ENCODE data around the gene GGT7. TPM values are rescaled to one million over a fixed set of nuclear protein-coding genes. Genes with fewer than 3 reads are reported as not detected.
A peak's percentile ranks its signal among the peaks of the same experiment; 100 is the strongest.

The GGT7 gene
- total and polyA plus RNA-seq, 9 of the 15 experiments (the other 6 are each of a cell fraction or from before 2014, with no cell fraction given) = 0.04 to 18.3 (median 5.9) TPM

DNA sequence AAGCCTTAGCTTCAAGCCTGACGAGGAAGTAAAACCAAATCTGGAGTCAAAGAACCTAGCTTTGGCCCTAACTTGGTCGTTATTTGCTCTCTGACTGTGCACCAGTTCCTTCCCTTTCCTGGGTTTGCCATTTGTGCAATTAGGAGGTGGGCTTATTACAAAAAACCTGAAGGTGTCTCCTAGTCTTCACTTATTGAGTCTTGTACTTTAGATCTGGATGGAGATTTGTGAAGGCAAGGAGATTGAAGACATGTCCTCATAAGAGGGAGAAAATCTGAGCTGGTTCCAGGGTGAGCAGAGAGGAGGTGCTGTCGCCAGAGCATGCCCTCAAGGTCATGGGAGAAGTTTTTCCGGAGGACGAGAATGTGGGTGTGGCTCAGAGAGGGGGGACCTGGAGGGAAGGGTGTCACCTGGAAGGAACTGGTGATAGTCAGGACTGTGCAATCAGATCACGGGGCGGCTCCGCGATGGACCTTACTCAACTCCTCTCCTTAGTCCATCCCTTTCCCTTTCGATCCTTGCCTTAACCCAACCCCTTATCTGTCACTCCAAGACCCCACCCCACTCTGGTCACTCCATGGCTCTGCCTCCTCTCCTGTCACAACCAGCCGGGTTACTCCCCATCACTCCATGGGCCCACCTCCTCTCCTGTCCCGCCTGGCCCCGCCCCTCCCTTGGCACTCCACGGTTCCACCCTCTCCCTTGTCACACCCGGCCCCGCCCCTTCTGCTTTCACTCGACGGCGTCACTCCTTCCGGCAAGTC lies 3.2 kb upstream of the GGT7 start (continued):
- TF ChIP-seq, protein P1, sequence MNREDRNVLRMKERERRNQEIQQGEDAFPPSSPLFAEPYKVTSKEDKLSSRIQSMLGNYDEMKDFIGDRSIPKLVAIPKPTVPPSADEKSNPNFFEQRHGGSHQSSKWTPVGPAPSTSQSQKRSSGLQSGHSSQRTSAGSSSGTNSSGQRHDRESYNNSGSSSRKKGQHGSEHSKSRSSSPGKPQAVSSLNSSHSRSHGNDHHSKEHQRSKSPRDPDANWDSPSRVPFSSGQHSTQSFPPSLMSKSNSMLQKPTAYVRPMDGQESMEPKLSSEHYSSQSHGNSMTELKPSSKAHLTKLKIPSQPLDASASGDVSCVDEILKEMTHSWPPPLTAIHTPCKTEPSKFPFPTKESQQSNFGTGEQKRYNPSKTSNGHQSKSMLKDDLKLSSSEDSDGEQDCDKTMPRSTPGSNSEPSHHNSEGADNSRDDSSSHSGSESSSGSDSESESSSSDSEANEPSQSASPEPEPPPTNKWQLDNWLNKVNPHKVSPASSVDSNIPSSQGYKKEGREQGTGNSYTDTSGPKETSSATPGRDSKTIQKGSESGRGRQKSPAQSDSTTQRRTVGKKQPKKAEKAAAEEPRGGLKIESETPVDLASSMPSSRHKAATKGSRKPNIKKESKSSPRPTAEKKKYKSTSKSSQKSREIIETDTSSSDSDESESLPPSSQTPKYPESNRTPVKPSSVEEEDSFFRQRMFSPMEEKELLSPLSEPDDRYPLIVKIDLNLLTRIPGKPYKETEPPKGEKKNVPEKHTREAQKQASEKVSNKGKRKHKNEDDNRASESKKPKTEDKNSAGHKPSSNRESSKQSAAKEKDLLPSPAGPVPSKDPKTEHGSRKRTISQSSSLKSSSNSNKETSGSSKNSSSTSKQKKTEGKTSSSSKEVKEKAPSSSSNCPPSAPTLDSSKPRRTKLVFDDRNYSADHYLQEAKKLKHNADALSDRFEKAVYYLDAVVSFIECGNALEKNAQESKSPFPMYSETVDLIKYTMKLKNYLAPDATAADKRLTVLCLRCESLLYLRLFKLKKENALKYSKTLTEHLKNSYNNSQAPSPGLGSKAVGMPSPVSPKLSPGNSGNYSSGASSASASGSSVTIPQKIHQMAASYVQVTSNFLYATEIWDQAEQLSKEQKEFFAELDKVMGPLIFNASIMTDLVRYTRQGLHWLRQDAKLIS (CRISPR knock-in tag; IDR thresholded peaks at IDR 0.05) = no peak
- TF ChIP-seq CBFB (CRISPR knock-in tag; IDR thresholded peaks at IDR 0.05) (no peak), SPI1 (IDR thresholded peaks at IDR 0.05; ENCODE audit: borderline replicate concordance, low read depth, low read length) (peak; percentile 20; the same call in 1 of the 2 replicates), CBFA2T3 (IDR thresholded peaks at IDR 0.05) (0 out of 2 replicates have a peak, but pooled peaks have one; percentile 14), NFATC3 (IDR thresholded peaks at IDR 0.05) (no peak), ZNF444 (CRISPR knock-in tag; IDR thresholded peaks at IDR 0.05) (no peak), FOSL1 (tag; conservative IDR thresholded peaks at IDR 0.05) (0 out of 2 replicates have a peak, but pooled peaks have one; percentile 23), CEBPG (CRISPR knock-in tag; IDR thresholded peaks at IDR 0.05) (no peak; the same call in 1 of the 2 replicates), CEBPG (tag; conservative IDR thresholded peaks at IDR 0.05 in 1 of 2, IDR thresholded peaks at IDR 0.05 in 1 of 2) (peak in 1 of 2 experiments; percentile 74; a peak in 2 of 4 replicates), NR2C1 (IDR thresholded peaks at IDR 0.05) (peak; percentile 91), NR2C1 (tag; IDR thresholded peaks at IDR 0.05) (peak; percentile 90), SMARCC2 (IDR thresholded peaks at IDR 0.05; ENCODE audit: low read depth) (no peak), HDGF (IDR thresholded peaks at IDR 0.05) (peak; percentile 98), FOXA3 (CRISPR knock-in tag; conservative IDR thresholded peaks at IDR 0.05 in 1 of 2, IDR thresholded peaks at IDR 0.05 in 1 of 2) (no peak)
- TF ChIP-seq, protein P2, sequence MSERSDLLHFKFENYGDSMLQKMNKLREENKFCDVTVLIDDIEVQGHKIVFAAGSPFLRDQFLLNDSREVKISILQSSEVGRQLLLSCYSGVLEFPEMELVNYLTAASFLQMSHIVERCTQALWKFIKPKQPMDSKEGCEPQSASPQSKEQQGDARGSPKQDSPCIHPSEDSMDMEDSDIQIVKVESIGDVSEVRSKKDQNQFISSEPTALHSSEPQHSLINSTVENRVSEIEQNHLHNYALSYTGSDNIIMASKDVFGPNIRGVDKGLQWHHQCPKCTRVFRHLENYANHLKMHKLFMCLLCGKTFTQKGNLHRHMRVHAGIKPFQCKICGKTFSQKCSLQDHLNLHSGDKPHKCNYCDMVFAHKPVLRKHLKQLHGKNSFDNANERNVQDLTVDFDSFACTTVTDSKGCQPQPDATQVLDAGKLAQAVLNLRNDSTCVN (CRISPR knock-in tag; IDR thresholded peaks at IDR 0.05) = no peak
- TF ChIP-seq, protein P3, sequence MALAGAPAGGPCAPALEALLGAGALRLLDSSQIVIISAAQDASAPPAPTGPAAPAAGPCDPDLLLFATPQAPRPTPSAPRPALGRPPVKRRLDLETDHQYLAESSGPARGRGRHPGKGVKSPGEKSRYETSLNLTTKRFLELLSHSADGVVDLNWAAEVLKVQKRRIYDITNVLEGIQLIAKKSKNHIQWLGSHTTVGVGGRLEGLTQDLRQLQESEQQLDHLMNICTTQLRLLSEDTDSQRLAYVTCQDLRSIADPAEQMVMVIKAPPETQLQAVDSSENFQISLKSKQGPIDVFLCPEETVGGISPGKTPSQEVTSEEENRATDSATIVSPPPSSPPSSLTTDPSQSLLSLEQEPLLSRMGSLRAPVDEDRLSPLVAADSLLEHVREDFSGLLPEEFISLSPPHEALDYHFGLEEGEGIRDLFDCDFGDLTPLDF (CRISPR knock-in tag; IDR thresholded peaks at IDR 0.05) = no peak
- TF ChIP-seq, protein P4, sequence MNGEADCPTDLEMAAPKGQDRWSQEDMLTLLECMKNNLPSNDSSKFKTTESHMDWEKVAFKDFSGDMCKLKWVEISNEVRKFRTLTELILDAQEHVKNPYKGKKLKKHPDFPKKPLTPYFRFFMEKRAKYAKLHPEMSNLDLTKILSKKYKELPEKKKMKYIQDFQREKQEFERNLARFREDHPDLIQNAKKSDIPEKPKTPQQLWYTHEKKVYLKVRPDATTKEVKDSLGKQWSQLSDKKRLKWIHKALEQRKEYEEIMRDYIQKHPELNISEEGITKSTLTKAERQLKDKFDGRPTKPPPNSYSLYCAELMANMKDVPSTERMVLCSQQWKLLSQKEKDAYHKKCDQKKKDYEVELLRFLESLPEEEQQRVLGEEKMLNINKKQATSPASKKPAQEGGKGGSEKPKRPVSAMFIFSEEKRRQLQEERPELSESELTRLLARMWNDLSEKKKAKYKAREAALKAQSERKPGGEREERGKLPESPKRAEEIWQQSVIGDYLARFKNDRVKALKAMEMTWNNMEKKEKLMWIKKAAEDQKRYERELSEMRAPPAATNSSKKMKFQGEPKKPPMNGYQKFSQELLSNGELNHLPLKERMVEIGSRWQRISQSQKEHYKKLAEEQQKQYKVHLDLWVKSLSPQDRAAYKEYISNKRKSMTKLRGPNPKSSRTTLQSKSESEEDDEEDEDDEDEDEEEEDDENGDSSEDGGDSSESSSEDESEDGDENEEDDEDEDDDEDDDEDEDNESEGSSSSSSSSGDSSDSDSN (IDR thresholded peaks at IDR 0.05; ENCODE audit: borderline replicate concordance in 1 of 2, low read depth in 2 of 2, low read length in 2 of 2) = no peak
- TF ChIP-seq, protein P5, sequence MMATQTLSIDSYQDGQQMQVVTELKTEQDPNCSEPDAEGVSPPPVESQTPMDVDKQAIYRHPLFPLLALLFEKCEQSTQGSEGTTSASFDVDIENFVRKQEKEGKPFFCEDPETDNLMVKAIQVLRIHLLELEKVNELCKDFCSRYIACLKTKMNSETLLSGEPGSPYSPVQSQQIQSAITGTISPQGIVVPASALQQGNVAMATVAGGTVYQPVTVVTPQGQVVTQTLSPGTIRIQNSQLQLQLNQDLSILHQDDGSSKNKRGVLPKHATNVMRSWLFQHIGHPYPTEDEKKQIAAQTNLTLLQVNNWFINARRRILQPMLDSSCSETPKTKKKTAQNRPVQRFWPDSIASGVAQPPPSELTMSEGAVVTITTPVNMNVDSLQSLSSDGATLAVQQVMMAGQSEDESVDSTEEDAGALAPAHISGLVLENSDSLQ (IDR thresholded peaks at IDR 0.05) = peak; percentile 97
